GM12878 (cell line): ENCODE data around the gene ATRNL1. TPM values are rescaled to one million over a fixed set of nuclear protein-coding genes. Genes with fewer than 3 reads are reported as not detected.

Experiments
- ATAC-seq: fragments of 200-7000 bp; cut with Tn5 transposase; 3 replicates; pipeline ENCODE4 v1.9.1; 2020; ENCODE audit warnings: mild to moderate bottlenecking, moderate library complexity
- BruUV-seq: library from RNA; stranded (reverse); fragments of 400-500 nt; replicated peaks from 2 replicates; lab custom pipeline; 2021; lab: Mats Ljungman, UMichigan
- CTCF ChIA-PET: fragments of 300-600 bp; sonication (Branson Sonifier 250); formaldehyde crosslinking; extraction: SDS; loops from one replicate; lab custom pipeline; 2021; ENCODE audit warnings: inconsistent platforms; lab: Yijun Ruan, JAX
- POLR2A ChIA-PET: fragments of 350-600 bp; formaldehyde crosslinking; extraction: SDS; loops from one replicate; lab custom pipeline; 2021; ENCODE audit warnings: inconsistent platforms; lab: Charles Lee
- RAD21 ChIA-PET: fragments of 300-600 bp; sonication (Branson Sonifier 250); formaldehyde crosslinking; loops from one replicate; lab custom pipeline; 2023; ENCODE audit warnings: antibody characterized with exemption; ENCODE audit not compliant: unreplicated experiment; lab: Charles Lee
- SMC1A ChIA-PET: fragments of 300-600 bp; sonication (Branson Sonifier 250); formaldehyde crosslinking; loops from one replicate; lab custom pipeline; 2023; ENCODE audit not compliant: unreplicated experiment, uncharacterized antibody; lab: Charles Lee
- DNase-seq: peaks from one replicate; pipeline ENCODE4 v3.0.0-alpha.2; 2011; ENCODE audit warnings: low read depth, low spot score
- FAIRE-seq: peaks from 3 replicates; lab custom pipeline; 2011; peaks lifted over from hg19 to GRCh38; lab: Jason Lieb, UNC
- H2AFZ ChIP-seq: 2 replicates; pipeline ENCODE4 v1.6.0; 2011; ENCODE audit warnings: low read depth, low read length, control low read depth; ENCODE audit not compliant: control insufficient read depth
- H3K27ac ChIP-seq: 2 replicates; pipeline ENCODE4 v1.5.1; 2011; ENCODE audit warnings: control low read depth; ENCODE audit not compliant: control insufficient read depth, insufficient read depth
- H3K27me3 ChIP-seq, 2 experiments: replicated peaks in 1 of 2; 2 replicates each; pipeline versions ENCODE4 v1.6.0 to v1.6.1; 2011; ENCODE audit warnings: low read length in 1 of 2; ENCODE audit not compliant: control insufficient read depth in 2 of 2, insufficient read depth in 2 of 2
- H3K36me3 ChIP-seq, 2 experiments: 2 replicates each; pipeline ENCODE4 v1.5.1; 2011; ENCODE audit warnings: low read length in 1 of 2; ENCODE audit not compliant: control insufficient read depth in 2 of 2, insufficient read depth in 2 of 2
- H3K4me1 ChIP-seq: 2 replicates; pipeline ENCODE4 v1.6.1; 2011; ENCODE audit warnings: mild to moderate bottlenecking, low read length, moderate library complexity, mixed read lengths; ENCODE audit not compliant: control insufficient read depth, insufficient read depth
- H3K4me2 ChIP-seq: 2 replicates; pipeline ENCODE4 v1.6.0; 2011; ENCODE audit warnings: control low read depth; ENCODE audit not compliant: control insufficient read depth, insufficient read depth
- H3K4me3 ChIP-seq: fragments of 200-600 bp; sonication (generic); 2 replicates; pipeline ENCODE4 v1.5.1; 2016
- H3K79me2 ChIP-seq: 2 replicates; pipeline ENCODE4 v1.6.0; 2011; ENCODE audit warnings: low read length; ENCODE audit not compliant: control insufficient read depth, insufficient read depth
- H3K9ac ChIP-seq: 2 replicates; pipeline ENCODE4 v1.8.0; 2011; ENCODE audit warnings: low read length, control low read depth, mixed read lengths; ENCODE audit not compliant: control insufficient read depth, insufficient read depth
- H3K9me3 ChIP-seq: replicated peaks from 3 replicates; pipeline ENCODE4 v1.5.1; 2011; ENCODE audit warnings: mild to moderate bottlenecking, low read length; ENCODE audit not compliant: control insufficient read depth, insufficient read depth
- H4K20me1 ChIP-seq: 2 replicates; pipeline ENCODE4 v1.6.0; 2011; ENCODE audit not compliant: control insufficient read depth, insufficient read depth
- IRF4 ChIP-seq: IDR thresholded peaks from 2 replicates; pipeline ENCODE4 v1.6.1; 2011; ENCODE audit warnings: low read depth, low read length
- KDM1A ChIP-seq: fragments of 200-600 bp; sonication (generic); IDR thresholded peaks from 2 replicates; pipeline ENCODE4 v1.6.1; 2016; ENCODE audit warnings: borderline replicate concordance
- KLF5 ChIP-seq: fragments of 450-650 bp; IDR thresholded peaks from 2 replicates; pipeline ENCODE4 v1.6.1; 2014; ENCODE audit warnings: mild to moderate bottlenecking; ENCODE audit not compliant: partially characterized antibody
- NR2C2 ChIP-seq: IDR thresholded peaks from 2 replicates; pipeline ENCODE4 v1.6.1; 2011; ENCODE audit warnings: borderline replicate concordance, low read depth; ENCODE audit not compliant: control insufficient read depth, insufficient read length
- POLR2AphosphoS5 ChIP-seq: IDR thresholded peaks from 2 replicates; pipeline ENCODE4 v1.6.1; 2011; ENCODE audit warnings: mild to moderate bottlenecking, low read length, inconsistent platforms
- RBBP5 ChIP-seq: fragments of 200-600 bp; sonication (generic); conservative IDR thresholded peaks from 2 replicates; pipeline ENCODE4 v1.6.1; 2016
- RFX5 ChIP-seq: IDR thresholded peaks from 2 replicates; pipeline ENCODE4 v1.6.1; 2011; ENCODE audit warnings: low read depth, low read length, improper control_type of control experiment
- SIX5 ChIP-seq: IDR thresholded peaks from 2 replicates; pipeline ENCODE4 v1.6.1; 2011; ENCODE audit warnings: mild to moderate bottlenecking, low read depth, low read length, moderate library complexity; ENCODE audit not compliant: severe bottlenecking
- STAT1 ChIP-seq: fragments of 450-650 bp; conservative IDR thresholded peaks from 2 replicates; pipeline ENCODE4 v1.6.1; 2014; ENCODE audit warnings: antibody characterized with exemption, mild to moderate bottlenecking
- STAT3 ChIP-seq: IDR thresholded peaks from 2 replicates; pipeline ENCODE4 v1.6.1; 2011; ENCODE audit warnings: low read depth, low read length, improper control_type of control experiment
- SUPT20H ChIP-seq: IDR thresholded peaks from 2 replicates; pipeline ENCODE4 v1.6.1; 2011; ENCODE audit warnings: low read depth, mild to moderate bottlenecking, low read length, moderate library complexity, borderline replicate concordance; ENCODE audit not compliant: control insufficient read depth
- WGBS: methylation state at CpG from one replicate; pipeline ENCODE4 v1.1.6; 2016; ENCODE audit warnings: low lambda C conversion rate; ENCODE audit not compliant: insufficient replicate concordance, insufficient coverage; ENCODE audit errors: missing lambda C conversion rate; 5-methylcytosine and 5-hydroxymethylcytosine counted together
- in situ Hi-C: fragments of 300-500 bp; cut with MboI; formaldehyde crosslinking; loops from 9 replicates; pipeline ENCODE4 v1.14.3; 2018; ENCODE audit warnings: mixed read lengths
- intact Hi-C: fragments of 100-400 bp; cut with micrococcal nuclease; formaldehyde crosslinking; loops from one replicate; pipeline ENCODE4 v1.14.2; 2022; ENCODE audit not compliant: unreplicated experiment
- polyA plus RNA-seq, 11 experiments: library from polyadenylated mRNA; depleted of rRNA in 4 of 11; unstranded in 6 of 11; stranded (reverse) in 5 of 11; fragments of >200 nt; fragmentation: Nextera tagmentation in 4 of 11; fragmentation: Illumina TruSeq in 1 of 11; extraction: Ambion mirVana in 4 of 11; extraction: Trizol in 1 of 11; gene quantifications; 1 replicate in 1 of 11; 2 replicates in 10 of 11; pipeline versions ENCODE4 v1.2.1 to v1.2.3, GENCODE V29; 2011 to 2016; ENCODE audit warnings: inconsistent platforms in 2 of 11, missing spikeins in 2 of 11, low read depth in 1 of 11
- total RNA-seq, 4 experiments: library from RNA; depleted of rRNA in 3 of 4; stranded (reverse); fragments of >200 nt in 3 of 4; fragmentation: Illumina TruSeq in 1 of 4; extraction: Trizol in 1 of 4; gene quantifications; 2 replicates each; pipeline versions ENCODE4 v1.2.1 to v1.2.3, GENCODE V29; 2013 to 2021
- TF ChIP-seq, protein P1 (sequence below): IDR thresholded peaks from 2 replicates; pipeline ENCODE4 v1.6.1; 2012; ENCODE audit warnings: mild to moderate bottlenecking, low read depth, low read length

ATRNL1 gene
- total and polyA plus RNA-seq, 10 of the 15 experiments (the other 5 are each of a cell fraction or from before 2014, with no cell fraction given): 0.03 to 1.4 (median 0.34) TPM

DNA sequence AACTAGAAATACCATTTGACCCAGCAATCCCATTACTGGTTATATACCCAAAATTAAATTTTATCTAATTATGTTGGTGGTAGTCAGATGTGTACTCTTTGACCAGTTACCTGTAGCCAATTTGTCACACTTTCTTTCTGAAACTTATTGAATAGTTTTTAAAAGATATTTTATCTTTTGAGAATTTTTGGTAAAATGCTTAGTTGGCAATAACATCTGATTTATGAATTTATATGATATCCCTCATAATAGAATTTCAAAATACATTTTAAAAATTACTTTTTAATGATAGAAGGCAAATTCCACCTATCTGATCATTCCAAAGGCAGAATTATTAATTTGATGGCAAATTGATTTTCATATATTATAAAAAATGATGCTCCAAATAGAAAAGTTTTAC, 569.3 kb downstream of the ATRNL1 start:
- Histone ChIP-seq H3K79me2 (no peaks in the 10 kb centered on the region), H3K9me3 (no peaks in the 10 kb centered on the region), H3K27me3 (no peaks in the 10 kb centered on the region), H3K9ac (no peak overlapping the region), H3K27ac (no peak overlapping the region), H4K20me1 (no peaks in the 10 kb centered on the region), H3K4me2 (no peak overlapping the region), H3K4me3 (no peak overlapping the region), H2AFZ (no peak overlapping the region), H3K36me3 (no peaks in the 10 kb centered on the region), H3K4me1 (no peaks in the 10 kb centered on the region)
- no TSS peak for BruUV-seq
- DNase-seq (no peak), FAIRE-seq (no peak), ATAC-seq (no peak)
- TF ChIP-seq SUPT20H (no peak), STAT1 (no peak), KDM1A (no peak)
- ChIA-PET POLR2A (no interaction called here), CTCF (no interaction called here), RAD21 (no interaction called here), SMC1A (no interaction called here)
- in situ Hi-C loops (no loop called here), intact Hi-C loops (no loop called here)

DNA sequence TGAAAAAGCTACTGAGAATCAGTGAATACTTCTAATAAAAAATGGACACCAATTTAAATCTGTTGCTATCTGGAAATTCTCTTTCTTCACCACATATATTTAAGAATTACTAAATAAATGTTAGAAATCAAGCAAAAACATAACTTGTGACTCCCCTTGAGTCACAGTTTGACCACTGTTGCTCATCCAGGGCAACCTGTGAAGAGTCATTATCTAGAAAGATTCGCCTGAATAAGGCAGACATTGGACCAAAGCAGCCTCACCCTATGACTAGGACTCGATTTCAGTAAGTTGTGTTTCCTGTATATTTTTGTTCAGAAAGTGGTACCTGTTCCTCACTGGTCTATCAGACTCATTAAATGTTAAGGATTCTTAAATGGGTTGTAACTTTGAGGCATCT, 572.4 kb downstream of the ATRNL1 start:
- SMC1A ChIA-PET: no interaction called here
- POLR2A ChIA-PET: no interaction called here
- H3K9ac ChIP-seq: no peak overlapping the region

More for the DNA sequence above, 572.4 kb downstream of the ATRNL1 start:
- peak; percentile 44; the same call in 2 of the 3 replicates for ATAC-seq
- no TSS peak for BruUV-seq
- Histone ChIP-seq H4K20me1 (no peaks in the 10 kb centered on the region), H3K4me2 (no peak overlapping the region)
- intact Hi-C loops: no loop called here
- TF ChIP-seq KLF5 (no peak), SIX5 (no peak), NR2C2 (no peak), STAT3 (no peak), RBBP5 (no peak), POLR2AphosphoS5 (no peak), RFX5 (no peak), IRF4 (no peak), SUPT20H (no peak)
- TF ChIP-seq, protein P1, sequence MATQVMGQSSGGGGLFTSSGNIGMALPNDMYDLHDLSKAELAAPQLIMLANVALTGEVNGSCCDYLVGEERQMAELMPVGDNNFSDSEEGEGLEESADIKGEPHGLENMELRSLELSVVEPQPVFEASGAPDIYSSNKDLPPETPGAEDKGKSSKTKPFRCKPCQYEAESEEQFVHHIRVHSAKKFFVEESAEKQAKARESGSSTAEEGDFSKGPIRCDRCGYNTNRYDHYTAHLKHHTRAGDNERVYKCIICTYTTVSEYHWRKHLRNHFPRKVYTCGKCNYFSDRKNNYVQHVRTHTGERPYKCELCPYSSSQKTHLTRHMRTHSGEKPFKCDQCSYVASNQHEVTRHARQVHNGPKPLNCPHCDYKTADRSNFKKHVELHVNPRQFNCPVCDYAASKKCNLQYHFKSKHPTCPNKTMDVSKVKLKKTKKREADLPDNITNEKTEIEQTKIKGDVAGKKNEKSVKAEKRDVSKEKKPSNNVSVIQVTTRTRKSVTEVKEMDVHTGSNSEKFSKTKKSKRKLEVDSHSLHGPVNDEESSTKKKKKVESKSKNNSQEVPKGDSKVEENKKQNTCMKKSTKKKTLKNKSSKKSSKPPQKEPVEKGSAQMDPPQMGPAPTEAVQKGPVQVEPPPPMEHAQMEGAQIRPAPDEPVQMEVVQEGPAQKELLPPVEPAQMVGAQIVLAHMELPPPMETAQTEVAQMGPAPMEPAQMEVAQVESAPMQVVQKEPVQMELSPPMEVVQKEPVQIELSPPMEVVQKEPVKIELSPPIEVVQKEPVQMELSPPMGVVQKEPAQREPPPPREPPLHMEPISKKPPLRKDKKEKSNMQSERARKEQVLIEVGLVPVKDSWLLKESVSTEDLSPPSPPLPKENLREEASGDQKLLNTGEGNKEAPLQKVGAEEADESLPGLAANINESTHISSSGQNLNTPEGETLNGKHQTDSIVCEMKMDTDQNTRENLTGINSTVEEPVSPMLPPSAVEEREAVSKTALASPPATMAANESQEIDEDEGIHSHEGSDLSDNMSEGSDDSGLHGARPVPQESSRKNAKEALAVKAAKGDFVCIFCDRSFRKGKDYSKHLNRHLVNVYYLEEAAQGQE: no peak
- TF ChIP-seq, all 136 proteins: peak for 0
- H3K79me2 ChIP-seq: no peaks in the 10 kb centered on the region
- in situ Hi-C loops: no loop called here
- no peaks in the 10 kb centered on the region for H3K4me1 ChIP-seq
- H3K9me3 ChIP-seq: no peaks in the 10 kb centered on the region
- RAD21 ChIA-PET: no interaction called here
- CTCF ChIA-PET: no interaction called here
- H2AFZ ChIP-seq: no peak overlapping the region
- no peak overlapping the region for H3K27ac ChIP-seq
- FAIRE-seq (no peak), DNase-seq (no peak)
- H3K27me3 ChIP-seq: no peaks in the 10 kb centered on the region
- no peak overlapping the region for H3K4me3 ChIP-seq
- WGBS: 0% methylated on average over 2 of the region's 2 CpGs
- H3K36me3 ChIP-seq: no peaks in the 10 kb centered on the region
